ENCODE measurements around the gene FOSL1.

FOSL1 gene

DNA sequence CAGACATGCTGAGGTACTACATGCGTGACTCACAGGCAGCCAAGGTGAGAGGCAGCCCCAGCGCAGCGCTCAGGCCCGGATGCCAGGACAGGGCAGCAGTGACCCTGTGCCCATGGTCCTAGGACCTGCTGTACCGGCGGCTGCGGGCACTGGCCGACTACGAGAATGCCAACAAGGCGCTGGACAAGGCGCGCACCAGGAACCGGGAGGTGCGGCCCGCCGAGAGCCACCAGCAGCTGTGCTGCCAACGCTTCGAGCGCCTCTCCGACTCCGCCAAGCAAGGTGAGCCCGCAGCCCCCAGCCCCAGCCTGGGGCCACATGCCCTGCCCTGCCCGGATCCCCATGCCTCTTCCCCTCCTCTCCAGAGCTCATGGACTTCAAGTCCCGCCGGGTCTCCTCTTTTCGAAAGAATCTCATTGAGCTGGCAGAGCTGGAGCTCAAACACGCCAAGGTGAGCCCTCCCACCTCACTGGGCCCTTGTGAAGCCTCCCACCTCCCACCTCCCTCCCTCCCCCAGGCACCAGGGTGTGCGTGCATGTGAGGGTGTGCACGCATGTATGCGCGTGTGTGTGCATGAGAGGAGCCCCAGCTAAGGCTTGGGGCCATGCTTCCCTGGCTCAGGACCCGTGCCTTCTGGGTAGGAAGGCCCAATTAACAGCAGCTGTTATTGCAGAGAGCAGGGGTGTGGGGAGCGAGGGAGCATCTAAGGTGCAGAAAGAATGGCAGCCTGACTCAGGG is 47.5 kb downstream of the FOSL1 start:
- TF ChIP-seq SPI1 (IDR thresholded peaks at IDR 0.05; ENCODE audit: borderline replicate concordance, low read depth): no peak
- TF ChIP-seq POLR2AphosphoS5 (IDR thresholded peaks at IDR 0.05; ENCODE audit: low read depth): peak; percentile 23; the same call in 1 of the 2 replicates
- Histone ChIP-seq H3K27me3 (ENCODE audit: insufficient read depth, poor library complexity, severe bottlenecking) (no peaks in the 10 kb centered on the region), H3K27ac (replicated peaks) (no peak overlapping the region), H3K4me3 (replicated peaks; ENCODE audit: insufficient read depth, low read length) (no peak overlapping the region)
- DNase-seq (ENCODE audit: low read depth in 1 of 2, low spot score in 1 of 2): no peak

DNA sequence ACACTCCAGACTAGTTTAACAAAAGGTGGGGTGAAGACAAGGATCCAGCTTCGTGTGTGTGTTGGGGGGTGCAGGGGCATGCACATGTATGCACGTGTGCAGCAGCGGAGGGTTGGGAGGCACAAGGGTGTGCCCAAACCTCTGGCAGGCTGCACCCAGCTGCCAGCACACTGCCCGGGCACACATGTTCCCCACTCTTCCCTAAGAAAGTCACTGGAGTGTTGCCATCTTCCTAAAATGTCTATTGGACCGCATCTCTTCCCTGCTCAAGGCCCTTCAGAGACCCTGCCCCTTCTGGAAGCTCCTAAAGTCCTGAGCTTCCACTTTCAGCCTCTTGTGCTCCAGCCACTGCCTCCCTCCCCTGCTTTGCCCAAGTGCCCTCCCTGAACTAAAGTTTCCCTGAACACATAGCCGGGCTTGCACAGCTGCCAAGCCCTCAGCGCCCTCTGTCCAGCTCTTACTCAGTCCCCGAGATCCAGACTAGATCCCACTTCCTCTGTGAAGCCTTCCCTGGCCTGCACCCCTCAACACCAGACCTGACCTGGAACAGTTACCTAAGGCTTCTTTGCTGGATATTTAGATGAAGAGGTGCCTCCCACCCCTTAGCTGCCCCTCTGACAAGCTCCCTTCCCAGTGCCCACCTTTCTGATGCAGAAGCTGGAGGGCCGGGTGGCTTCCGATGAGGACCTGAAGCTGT is 48.2 kb downstream of the FOSL1 start:
- Histone ChIP-seq H3K27me3 (ENCODE audit: insufficient read depth, poor library complexity, severe bottlenecking) (no peaks in the 10 kb centered on the region), H3K27ac (replicated peaks) (no peak overlapping the region), H3K4me3 (replicated peaks; ENCODE audit: insufficient read depth, low read length) (no peak overlapping the region)
- no peak for DNase-seq (ENCODE audit: low read depth in 1 of 2, low spot score in 1 of 2)
- TF ChIP-seq, protein P1, sequence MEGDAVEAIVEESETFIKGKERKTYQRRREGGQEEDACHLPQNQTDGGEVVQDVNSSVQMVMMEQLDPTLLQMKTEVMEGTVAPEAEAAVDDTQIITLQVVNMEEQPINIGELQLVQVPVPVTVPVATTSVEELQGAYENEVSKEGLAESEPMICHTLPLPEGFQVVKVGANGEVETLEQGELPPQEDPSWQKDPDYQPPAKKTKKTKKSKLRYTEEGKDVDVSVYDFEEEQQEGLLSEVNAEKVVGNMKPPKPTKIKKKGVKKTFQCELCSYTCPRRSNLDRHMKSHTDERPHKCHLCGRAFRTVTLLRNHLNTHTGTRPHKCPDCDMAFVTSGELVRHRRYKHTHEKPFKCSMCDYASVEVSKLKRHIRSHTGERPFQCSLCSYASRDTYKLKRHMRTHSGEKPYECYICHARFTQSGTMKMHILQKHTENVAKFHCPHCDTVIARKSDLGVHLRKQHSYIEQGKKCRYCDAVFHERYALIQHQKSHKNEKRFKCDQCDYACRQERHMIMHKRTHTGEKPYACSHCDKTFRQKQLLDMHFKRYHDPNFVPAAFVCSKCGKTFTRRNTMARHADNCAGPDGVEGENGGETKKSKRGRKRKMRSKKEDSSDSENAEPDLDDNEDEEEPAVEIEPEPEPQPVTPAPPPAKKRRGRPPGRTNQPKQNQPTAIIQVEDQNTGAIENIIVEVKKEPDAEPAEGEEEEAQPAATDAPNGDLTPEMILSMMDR (IDR thresholded peaks at IDR 0.05; ENCODE audit: insufficient read depth, low read length): no peak
- no peak for TF ChIP-seq GABPA (IDR thresholded peaks at IDR 0.05; ENCODE audit: low read depth)
- no peak for TF ChIP-seq SPI1 (IDR thresholded peaks at IDR 0.05; ENCODE audit: borderline replicate concordance, low read depth)
- TF ChIP-seq, protein P2, sequence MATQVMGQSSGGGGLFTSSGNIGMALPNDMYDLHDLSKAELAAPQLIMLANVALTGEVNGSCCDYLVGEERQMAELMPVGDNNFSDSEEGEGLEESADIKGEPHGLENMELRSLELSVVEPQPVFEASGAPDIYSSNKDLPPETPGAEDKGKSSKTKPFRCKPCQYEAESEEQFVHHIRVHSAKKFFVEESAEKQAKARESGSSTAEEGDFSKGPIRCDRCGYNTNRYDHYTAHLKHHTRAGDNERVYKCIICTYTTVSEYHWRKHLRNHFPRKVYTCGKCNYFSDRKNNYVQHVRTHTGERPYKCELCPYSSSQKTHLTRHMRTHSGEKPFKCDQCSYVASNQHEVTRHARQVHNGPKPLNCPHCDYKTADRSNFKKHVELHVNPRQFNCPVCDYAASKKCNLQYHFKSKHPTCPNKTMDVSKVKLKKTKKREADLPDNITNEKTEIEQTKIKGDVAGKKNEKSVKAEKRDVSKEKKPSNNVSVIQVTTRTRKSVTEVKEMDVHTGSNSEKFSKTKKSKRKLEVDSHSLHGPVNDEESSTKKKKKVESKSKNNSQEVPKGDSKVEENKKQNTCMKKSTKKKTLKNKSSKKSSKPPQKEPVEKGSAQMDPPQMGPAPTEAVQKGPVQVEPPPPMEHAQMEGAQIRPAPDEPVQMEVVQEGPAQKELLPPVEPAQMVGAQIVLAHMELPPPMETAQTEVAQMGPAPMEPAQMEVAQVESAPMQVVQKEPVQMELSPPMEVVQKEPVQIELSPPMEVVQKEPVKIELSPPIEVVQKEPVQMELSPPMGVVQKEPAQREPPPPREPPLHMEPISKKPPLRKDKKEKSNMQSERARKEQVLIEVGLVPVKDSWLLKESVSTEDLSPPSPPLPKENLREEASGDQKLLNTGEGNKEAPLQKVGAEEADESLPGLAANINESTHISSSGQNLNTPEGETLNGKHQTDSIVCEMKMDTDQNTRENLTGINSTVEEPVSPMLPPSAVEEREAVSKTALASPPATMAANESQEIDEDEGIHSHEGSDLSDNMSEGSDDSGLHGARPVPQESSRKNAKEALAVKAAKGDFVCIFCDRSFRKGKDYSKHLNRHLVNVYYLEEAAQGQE (IDR thresholded peaks at IDR 0.05; ENCODE audit: insufficient replicate concordance, low read depth): no peak
- no peak; the same call in 1 of the 2 replicates for TF ChIP-seq POLR2AphosphoS5 (IDR thresholded peaks at IDR 0.05; ENCODE audit: low read depth)

DNA sequence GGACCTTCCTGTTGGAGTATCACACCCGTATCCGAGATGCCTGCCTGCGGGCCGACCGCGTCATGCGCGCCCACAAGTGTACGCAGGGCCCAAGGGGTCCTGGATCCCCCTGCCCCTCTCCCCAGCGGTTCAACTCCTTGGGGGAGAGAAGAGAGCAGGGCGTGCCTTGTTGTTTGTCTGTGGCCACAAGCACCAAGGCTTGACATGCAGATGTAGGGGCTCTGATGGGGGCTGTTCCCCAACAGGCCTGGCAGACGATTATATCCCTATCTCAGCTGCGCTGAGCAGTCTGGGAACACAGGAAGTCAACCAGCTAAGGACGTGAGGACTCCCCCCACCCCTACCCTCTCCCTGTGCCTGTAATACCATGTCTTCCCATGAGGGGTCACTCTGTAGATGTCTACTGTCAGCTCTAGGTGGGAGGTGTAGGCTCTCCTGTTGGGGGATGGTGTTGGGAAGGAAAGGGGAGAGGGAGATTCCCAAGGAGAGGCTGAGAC is 49.1 kb downstream of the FOSL1 start:
- Histone ChIP-seq H3K27me3 (ENCODE audit: insufficient read depth, poor library complexity, severe bottlenecking) (no peaks in the 10 kb centered on the region), H3K4me3 (replicated peaks; ENCODE audit: insufficient read depth, low read length) (no peak overlapping the region), H3K27ac (replicated peaks) (no peak overlapping the region)
- TF ChIP-seq POLR2AphosphoS5 (IDR thresholded peaks at IDR 0.05; ENCODE audit: low read depth): peak; percentile 30; the same call in 1 of the 2 replicates
- no peak for TF ChIP-seq GABPA (IDR thresholded peaks at IDR 0.05; ENCODE audit: low read depth)
- TF ChIP-seq, protein P1 (IDR thresholded peaks at IDR 0.05; ENCODE audit: insufficient read depth, low read length): peak; percentile 72
- peak in 1 of 2 experiments; percentile 53 for DNase-seq (ENCODE audit: low read depth in 1 of 2, low spot score in 1 of 2)

DNA sequence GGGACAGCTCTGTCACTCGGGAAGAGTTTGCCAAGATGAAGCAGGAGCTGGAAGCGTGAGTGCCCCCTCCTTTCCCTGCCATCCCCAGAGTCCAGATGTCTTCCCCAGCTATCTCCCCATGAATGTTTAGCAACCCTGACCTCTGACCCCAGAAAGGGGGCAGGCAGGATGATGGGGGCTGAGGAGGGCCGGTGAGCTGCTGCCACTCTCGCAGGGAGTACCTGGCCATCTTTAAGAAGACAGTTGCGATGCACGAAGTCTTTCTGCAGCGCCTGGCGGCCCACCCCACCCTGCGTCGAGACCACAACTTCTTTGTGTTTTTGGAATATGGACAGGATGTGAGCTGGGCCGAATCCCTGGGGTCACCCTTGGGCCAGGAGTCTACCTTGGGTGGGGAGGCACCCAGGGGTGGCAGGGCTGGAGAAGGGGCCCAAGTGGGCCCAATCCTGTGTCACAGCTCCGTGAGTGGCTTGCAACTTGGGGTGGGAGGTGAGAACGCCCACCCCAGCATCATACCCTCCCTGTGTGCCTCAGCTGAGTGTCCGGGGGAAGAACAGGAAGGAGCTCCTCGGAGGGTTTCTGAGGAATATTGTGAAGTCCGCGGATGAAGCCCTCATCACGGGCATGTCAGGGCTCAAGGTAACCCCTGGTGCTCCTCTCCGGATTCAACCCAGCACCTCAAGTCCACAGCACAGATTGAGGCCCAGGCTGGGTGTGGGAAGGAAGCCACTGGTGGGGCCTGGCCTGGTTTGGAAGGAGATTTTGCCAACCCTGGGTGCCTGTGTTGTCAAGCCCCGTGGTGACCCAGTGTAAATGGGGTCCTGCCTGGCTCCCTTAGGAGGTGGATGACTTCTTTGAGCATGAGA is 49.7 kb downstream of the FOSL1 start:
- Histone ChIP-seq H3K27ac (replicated peaks) (no peak overlapping the region), H3K27me3 (ENCODE audit: insufficient read depth, poor library complexity, severe bottlenecking) (no peaks in the 10 kb centered on the region), H3K4me3 (replicated peaks; ENCODE audit: insufficient read depth, low read length) (no peak overlapping the region)
- DNase-seq (ENCODE audit: low read depth in 1 of 2, low spot score in 1 of 2): no peak
- TF ChIP-seq, protein P1 (IDR thresholded peaks at IDR 0.05; ENCODE audit: insufficient read depth, low read length): no peak
- TF ChIP-seq GABPA (IDR thresholded peaks at IDR 0.05; ENCODE audit: low read depth): no peak
- TF ChIP-seq, protein P2 (IDR thresholded peaks at IDR 0.05; ENCODE audit: insufficient replicate concordance, low read depth): no peak
- no peak for TF ChIP-seq SPI1 (IDR thresholded peaks at IDR 0.05; ENCODE audit: borderline replicate concordance, low read depth)
- no peak for TF ChIP-seq POLR2AphosphoS5 (IDR thresholded peaks at IDR 0.05; ENCODE audit: low read depth)
